ENCODE measurements around the gene LDLRAD4.
A peak's percentile ranks its signal among the peaks of the same experiment; 100 is the strongest.

The LDLRAD4 gene

GRCh38 chr18:13566941-13567746 is 348.6 kb downstream of the LDLRAD4 start:
- DNase-seq = peak; percentile 50

- peak; percentile 33 for DNase-seq
Measured at GRCh38 chr18:13568443-13569392, 350.2 kb downstream of the LDLRAD4 start.

GRCh38 chr18:13570216-13570615 is 351.7 kb downstream of the LDLRAD4 start:
- DNase-seq = peak; percentile 26

GRCh38 chr18:13570856-13571495 is 352.4 kb downstream of the LDLRAD4 start:
- peak; percentile 31 for DNase-seq

- DNase-seq = no peak
Measured at GRCh38 chr18:13572148-13572547, 353.6 kb downstream of the LDLRAD4 start.

- no peak for DNase-seq
Measured at GRCh38 chr18:13572721-13573120, 354.2 kb downstream of the LDLRAD4 start.

- DNase-seq = no peak
Measured at GRCh38 chr18:13573750-13574149, 355.2 kb downstream of the LDLRAD4 start.

- DNase-seq = no peak
Measured at GRCh38 chr18:13574355-13574754, 355.8 kb downstream of the LDLRAD4 start.

- DNase-seq = no peak
Measured at GRCh38 chr18:13574761-13575160, 356.2 kb downstream of the LDLRAD4 start.

- no peak for DNase-seq
Measured at GRCh38 chr18:13576598-13576997, 358.0 kb downstream of the LDLRAD4 start.

GRCh38 chr18:13577091-13577697 is 358.6 kb downstream of the LDLRAD4 start:
- DNase-seq = no peak

- no peak for DNase-seq
Measured at GRCh38 chr18:13577781-13578180, 359.2 kb downstream of the LDLRAD4 start.

GRCh38 chr18:13578400-13578799 is 359.8 kb downstream of the LDLRAD4 start:
- DNase-seq = no peak

GRCh38 chr18:13579874-13580273 is 361.3 kb downstream of the LDLRAD4 start:
- no peak for DNase-seq

- DNase-seq = no peak
Measured at GRCh38 chr18:13580351-13580750, 361.8 kb downstream of the LDLRAD4 start.

GRCh38 chr18:13580991-13581390 is 362.4 kb downstream of the LDLRAD4 start:
- no peak for DNase-seq

GRCh38 chr18:13581496-13582177 is 363.1 kb downstream of the LDLRAD4 start:
- DNase-seq = no peak

GRCh38 chr18:13582178-13582670 is 363.7 kb downstream of the LDLRAD4 start:
- DNase-seq = no peak

- DNase-seq = no peak
Measured at GRCh38 chr18:13583576-13584550, 365.3 kb downstream of the LDLRAD4 start.

- DNase-seq = no peak
Measured at GRCh38 chr18:13584825-13585224, 366.3 kb downstream of the LDLRAD4 start.
